PFSK-1 (cell line): Measurements from ENCODE around the gene SYTL3.

ENCODE experiments used
- FOXP2 ChIP-seq: optimal IDR thresholded peaks from 2 replicates; pipeline ENCODE3; 2011; ENCODE audit warnings: borderline replicate concordance, control low read depth, inconsistent platforms; ENCODE audit not compliant: insufficient read depth; ENCODE audit errors: extremely low read length, extremely low read depth
- POLR2AphosphoS5 ChIP-seq: IDR thresholded peaks from 2 replicates; pipeline ENCODE4 v1.6.1; 2012; ENCODE audit warnings: low read depth, mild to moderate bottlenecking, control low read depth, low read length, moderate library complexity
- TAF1 ChIP-seq: IDR thresholded peaks from 2 replicates; pipeline ENCODE4 v1.6.1; 2012; ENCODE audit warnings: low read length, control low read depth, borderline replicate concordance; ENCODE audit not compliant: insufficient read depth

DNA sequence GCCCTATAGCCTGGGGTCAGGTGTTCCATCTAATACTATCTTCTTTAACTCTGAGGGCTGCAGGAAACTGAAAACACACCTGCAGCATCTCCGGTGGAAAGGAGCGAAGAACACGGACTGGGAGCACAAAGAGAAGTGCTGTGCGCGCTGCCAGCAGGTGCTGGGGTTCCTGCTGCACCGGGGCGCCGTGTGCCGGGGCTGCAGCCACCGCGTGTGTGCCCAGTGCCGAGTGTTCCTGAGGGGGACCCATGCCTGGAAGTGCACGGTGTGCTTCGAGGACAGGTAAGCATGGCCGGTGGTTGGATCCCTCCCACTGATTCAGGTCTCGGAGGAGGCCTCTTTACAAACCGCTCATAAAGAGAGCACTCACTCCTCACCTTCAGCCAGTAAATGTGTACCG lies 15.5 kb downstream of the SYTL3 start:
- TF ChIP-seq POLR2AphosphoS5: no peak
- no peak for TF ChIP-seq FOXP2
- TF ChIP-seq TAF1: no peak
